GM12865 (cell line): ENCODE data around the gene ATP6V1B1.

Experiments
- DNase-seq: peaks from one replicate; pipeline ENCODE4 v3.0.0; 2010; ENCODE audit warnings: low read depth
- H3K4me3 ChIP-seq: 2 replicates; pipeline ENCODE4 v1.5.1; 2011; ENCODE audit warnings: mild to moderate bottlenecking, low read depth, low read length, control low read depth
- CTCF ChIP-seq: IDR thresholded peaks from 2 replicates; pipeline ENCODE4 v1.5.1; 2011; ENCODE audit warnings: low read length, control low read depth, low read depth, inconsistent platforms; ENCODE audit not compliant: insufficient read depth; ENCODE audit errors: missing control alignments

Gene ATP6V1B1

GRCh38 chr2:70936165-70936978, 672 bp downstream of the ATP6V1B1 start:
- H3K4me3 ChIP-seq: no peak overlapping the region
- DNase-seq: no peak
- no peak for TF ChIP-seq CTCF

DNA sequence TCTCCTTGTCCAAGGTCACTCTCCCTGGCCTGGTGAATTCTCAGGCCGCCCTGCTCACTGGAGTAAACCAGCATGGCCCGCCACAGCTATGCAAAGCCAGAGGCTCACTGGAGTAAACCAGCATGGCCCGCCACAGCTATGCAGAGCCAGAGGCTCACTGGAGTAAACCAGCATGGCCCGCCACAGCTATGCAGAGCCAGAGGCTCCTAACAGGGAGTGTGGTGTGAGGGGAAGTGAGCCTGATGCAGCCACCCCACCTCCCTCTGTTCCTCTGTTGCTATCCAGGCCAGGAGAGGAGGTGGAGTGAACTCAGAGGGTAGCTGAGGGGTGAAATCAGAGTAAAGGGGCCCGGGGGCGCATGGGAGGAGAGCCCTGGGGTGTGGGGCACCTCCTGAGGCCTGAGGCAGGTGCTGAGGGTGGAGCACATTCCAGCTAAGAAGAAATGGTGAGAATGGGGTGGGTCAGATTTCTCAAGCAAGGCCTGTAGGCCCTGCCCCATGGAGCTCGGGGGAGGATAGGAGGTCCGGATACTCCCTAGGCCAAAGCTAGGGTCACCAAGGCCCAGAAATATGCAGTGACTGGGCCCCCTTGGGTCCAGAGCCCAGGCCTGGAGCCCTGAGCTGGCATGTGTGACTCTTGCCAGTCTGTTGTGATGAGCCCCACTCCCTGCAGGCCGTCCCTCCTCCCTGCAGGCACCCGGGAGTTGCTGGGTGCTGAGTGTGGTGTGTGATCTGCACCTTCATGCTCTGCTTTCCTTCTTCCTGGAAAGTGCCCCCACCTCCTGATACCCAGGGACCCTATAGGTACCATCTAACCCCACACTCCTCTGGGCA, 1.5 kb downstream of the ATP6V1B1 start:
- no peak for DNase-seq
- H3K4me3 ChIP-seq: no peak overlapping the region
- TF ChIP-seq CTCF: no peak

- DNase-seq: no peak
- TF ChIP-seq CTCF: no peak
- H3K4me3 ChIP-seq: no peak overlapping the region
Observed at GRCh38 chr2:70937866-70938585, 2.3 kb downstream of the ATP6V1B1 start.

DNA sequence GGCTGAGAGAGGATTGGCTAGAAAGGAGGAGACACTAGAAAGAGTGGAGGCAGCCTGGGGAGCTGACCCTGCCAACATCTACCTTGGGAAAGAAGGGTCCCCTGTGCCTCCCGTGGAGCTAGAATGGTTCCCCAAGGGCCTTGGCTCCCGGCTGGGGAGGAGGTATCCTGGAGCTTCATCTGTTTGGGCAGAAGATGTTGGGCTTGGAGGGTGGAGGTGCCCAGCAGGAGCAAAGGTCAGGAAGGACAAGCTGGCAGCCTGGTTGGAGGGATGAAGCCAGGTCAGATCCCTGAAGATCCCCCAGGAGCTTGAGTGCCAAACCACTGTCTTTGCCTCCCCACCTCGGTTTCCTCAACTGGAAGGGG, 2.9 kb downstream of the ATP6V1B1 start:
- no peak for DNase-seq
- H3K4me3 ChIP-seq: no peak overlapping the region
- TF ChIP-seq CTCF: no peak

DNA sequence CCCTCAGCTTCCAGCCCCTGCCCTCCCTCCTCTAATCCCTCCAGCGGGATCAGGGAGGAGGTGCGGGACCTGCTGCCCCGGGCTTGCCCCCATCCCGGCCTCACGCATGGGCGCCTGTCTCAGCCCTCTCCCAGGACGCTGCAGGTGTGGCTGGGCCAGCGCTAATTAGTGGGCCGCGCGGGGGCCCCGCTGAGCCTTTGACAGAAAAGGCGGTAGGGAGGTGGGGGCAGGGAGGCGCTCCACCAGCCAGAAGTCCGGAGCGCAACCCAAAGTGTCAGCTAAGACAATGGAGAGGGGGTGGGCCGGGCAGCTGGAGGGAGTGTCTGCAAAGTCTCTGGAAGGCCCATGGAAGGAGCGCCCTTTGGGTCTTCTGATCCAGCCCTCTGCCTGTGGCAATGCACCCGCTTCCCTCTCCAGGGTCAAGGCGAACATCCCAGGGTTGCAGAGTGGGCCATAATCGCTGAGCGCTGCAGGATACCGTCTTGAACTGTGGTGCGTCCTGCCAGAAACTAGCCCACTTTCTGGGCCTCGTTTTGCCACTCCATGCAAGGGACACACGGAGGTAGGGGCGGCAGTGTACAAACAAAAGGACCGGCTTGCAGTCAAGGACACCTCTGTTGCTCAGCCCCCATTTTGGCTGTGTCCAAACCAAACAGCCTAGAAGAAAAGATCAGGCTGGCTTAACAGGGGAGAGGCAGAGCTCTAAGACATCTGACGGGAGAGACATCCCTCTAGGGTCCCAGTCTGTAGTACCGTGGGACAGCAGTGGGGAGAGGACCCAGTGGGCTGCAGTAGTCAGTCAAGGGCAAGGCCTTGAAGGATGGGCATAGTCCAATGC, 3.5 kb downstream of the ATP6V1B1 start:
- H3K4me3 ChIP-seq: no peak overlapping the region
- no peak for TF ChIP-seq CTCF

More for the DNA sequence above, 3.5 kb downstream of the ATP6V1B1 start:
- DNase-seq: no peak
